IPS DF 4.7 (cell line): ENCODE results near the gene WASF3.
"Not testable (repeated sequence)": the region's sequence is repeated elsewhere in the genome, so short reads cannot be mapped to it uniquely, and the experiment has no call there.

Experiments used
- DNase-seq: peaks from one replicate; pipeline ENCODE4 v3.0.0-alpha.2; 2013; ENCODE audit warnings: low spot score; ENCODE audit errors: extremely low read depth

Gene WASF3

DNA sequence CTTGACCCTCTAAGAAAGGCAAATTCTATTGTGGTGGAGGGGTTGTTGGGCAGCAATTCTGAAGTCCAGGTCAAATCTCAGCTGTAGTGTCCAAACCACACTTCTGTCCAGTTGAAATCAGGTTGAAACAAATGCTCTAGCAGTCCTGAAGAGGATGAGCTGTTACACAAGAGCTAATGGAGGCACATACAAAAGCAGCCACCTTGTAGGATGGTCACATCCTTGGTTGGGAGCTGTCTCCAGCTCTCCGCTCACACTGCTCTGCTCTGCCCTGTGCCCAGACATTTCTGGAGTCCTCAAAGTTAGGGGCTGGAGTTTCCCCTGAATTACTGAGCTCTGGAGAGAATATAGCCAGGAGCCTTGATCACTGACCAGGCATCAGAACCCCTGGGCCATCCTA is 155.9 kb downstream of the WASF3 start:
- DNase-seq: no peak

DNA sequence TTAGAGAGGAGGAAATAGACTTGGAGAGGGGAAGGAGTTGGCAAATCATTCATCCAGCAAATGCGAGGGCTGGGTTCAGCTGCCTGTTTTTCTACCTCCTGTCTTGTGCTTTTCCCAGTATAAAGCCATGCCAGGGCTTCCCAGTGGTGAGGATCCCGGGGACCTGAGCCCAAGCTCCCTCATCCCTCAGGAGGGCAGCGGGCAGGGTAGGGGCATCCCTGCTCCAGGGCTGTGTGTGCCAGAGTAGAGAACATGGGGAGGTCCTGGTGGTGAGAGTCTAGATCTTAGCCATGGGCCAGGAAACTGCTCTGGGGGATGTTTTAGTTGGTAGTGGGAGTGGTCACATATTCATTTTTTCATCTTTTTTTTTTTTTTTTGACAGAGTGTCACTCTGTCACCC is 159.5 kb downstream of the WASF3 start:
- no peak for DNase-seq

DNA sequence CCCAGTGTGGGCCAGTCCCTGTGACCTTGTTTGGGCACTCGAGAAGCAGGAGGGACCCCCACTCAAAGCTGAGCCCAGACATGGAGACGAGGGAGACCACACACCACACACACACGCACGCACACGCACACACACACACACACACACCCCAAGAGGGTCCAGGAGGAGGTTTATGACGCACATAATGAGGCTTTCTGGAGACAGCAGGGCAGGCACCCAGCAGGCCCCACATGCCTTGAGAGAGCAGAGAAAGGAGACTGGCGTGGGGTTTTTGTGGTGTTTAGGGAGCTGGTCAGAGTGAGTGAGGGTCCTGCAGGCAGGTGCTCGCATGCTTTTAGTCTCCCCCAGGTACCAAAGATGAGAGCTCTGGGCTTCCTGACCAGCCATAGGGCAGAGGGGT is 160.7 kb downstream of the WASF3 start:
- no peak for DNase-seq

GRCh38 chr13:26718872-26719271 is 161.4 kb downstream of the WASF3 start:
- no peak for DNase-seq

- no peak for DNase-seq
These were observed 162.0 kb downstream of the WASF3 start for GRCh38 chr13:26719356-26719945.

- DNase-seq: no peak
These were observed 164.0 kb downstream of the WASF3 start for GRCh38 chr13:26721251-26722121.

- no peak for DNase-seq
These were observed 164.8 kb downstream of the WASF3 start for GRCh38 chr13:26722321-26722720.

DNA sequence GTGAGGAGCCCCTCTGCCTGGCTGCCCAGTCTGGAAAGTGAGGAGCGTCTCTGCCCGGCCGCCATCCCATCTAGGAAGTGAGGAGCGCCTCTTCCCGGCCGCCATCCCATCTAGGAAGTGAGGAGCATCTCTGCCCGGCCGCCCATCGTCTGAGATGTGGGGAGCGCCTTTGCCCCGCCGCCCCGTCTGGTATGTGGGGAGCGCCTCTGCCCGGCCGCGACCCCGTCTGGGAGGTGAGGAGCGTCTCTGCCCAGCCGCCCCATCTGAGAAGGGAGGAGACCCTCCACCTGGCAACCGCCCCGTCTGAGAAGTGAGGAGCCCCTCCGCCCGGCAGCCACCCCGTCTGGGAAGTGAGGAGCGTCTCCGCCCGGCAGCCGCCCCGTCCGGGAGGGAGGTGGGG is 166.1 kb downstream of the WASF3 start:
- DNase-seq: not testable (repeated sequence)

DNA sequence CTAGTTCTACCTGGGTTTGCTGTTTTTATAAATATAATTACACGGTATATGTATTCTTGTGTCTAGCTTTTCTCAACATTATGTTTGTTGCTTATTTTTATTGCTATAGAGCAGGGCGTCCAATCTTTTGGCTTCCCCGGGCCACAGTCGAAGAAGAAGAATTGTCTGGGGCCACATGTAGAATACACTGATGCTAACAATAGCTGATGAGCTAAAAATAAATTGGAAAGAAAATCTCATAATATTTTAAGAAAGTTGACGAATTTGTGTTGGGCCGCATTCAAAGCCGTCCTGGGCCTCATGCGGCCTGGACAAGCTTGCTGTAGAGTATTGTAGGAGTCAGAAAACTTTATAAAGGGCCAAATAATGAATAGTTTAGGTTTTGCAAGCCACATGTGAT is 169.2 kb downstream of the WASF3 start:
- DNase-seq: no peak

DNA sequence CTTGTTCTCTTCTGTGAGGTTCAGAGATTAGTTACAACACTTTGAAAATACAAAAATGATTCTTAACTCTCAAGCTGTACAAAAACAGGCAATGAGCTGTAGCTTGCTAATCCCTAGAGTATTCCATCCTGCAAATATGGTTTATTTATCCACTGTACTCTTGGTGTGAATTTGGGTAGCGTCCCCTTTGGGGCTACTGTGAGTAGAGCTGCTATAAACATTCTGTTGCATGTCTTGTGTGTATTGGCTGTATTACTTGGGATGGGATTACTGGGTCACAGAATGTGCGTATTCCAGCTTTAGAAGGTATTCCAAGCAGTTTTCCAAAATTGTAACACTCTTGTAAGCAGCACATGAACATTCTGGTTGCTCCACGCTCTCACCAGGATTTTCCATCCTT is 169.6 kb downstream of the WASF3 start:
- no peak for DNase-seq

- DNase-seq: no peak
These were observed 170.2 kb downstream of the WASF3 start for GRCh38 chr13:26727633-26728032.

DNA sequence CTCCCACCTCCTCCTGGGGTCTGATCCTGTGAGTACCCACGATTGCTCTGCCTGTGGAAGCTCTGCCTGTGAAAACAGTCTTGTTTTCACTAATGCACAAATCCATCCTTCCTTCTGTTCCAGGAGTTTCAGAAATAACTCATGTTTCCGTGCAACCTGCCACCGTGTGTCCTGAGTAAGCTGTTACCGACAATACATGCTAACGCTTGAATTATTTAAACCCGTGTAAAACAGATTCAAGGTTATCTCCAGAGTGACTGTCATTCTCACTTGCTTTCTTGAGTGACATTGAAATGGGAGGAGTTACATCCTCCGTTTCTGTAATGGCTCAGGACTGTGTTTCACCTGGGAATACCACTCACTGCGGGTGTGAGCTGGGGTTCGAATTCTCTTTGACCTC is 178.2 kb downstream of the WASF3 start:
- DNase-seq: no peak
